ENCODE results near the gene ADAMTSL3.
"Not testable (repeated sequence)": the region's sequence is repeated elsewhere in the genome, so short reads cannot be mapped to it uniquely, and the experiment has no call there.

The ADAMTSL3 gene

DNA sequence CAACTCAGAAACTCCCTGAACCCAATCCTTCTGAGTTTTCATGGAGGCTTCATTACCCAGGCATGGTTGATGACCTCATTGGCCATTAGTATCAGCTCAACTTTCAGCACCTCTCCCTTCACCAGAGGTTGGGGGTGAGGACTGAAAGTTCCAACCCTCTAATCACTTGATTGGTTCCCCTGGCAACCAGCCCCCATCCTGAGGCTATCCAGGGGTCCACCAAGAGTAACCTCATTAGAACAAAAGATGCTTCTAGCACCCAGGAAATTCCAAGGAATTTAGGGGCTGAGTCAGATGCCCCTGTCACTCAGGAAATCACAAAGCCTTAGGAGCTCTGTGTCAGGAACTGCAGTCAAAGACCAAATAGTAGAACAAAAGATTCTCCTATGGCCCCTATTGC is 43.8 kb downstream of the ADAMTSL3 start:
- DNase-seq (ENCODE audit: low read depth) = no peak

GRCh38 chr15:83698294-83698693 is 44.4 kb downstream of the ADAMTSL3 start:
- DNase-seq (ENCODE audit: low read depth) = no peak

DNA sequence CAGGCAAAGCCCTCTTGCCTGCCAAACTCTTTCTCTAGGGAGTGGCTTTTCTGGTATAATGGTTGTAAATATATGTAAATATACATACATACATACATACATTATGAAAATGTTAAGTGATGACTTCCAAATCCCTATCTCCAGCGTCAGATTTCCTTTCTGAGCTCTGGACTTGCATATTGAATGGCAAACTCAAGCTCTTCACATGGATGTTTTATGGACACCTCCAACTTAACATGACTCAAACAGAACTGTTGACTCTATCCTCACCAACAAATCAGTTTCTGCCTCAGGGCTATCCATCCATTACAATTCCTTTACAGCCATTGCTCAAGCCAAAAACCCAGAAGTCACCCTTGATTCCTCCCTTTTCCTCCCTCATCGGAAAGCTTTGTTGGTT is 45.1 kb downstream of the ADAMTSL3 start:
- no peak for DNase-seq (ENCODE audit: low read depth)

DNA sequence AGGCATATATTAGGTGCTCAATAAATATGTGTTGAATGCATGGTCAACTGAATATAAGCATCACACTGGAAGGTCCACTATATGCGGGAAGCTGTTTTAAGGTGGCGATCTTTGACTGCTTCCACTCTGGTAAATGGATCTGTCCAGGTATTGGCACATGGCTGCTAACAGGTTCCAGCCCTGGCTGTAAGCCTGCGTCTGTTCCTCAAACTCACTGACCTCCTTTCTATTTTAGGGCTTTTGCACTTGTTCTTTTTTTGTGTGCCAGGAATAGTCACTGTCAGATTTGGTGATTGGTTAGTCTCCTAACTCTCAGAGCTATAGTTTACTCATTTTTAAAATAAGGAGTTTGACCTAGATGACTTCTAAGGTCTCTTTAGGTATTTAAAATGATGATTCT is 46.2 kb downstream of the ADAMTSL3 start:
- no peak for DNase-seq (ENCODE audit: low read depth)

DNA sequence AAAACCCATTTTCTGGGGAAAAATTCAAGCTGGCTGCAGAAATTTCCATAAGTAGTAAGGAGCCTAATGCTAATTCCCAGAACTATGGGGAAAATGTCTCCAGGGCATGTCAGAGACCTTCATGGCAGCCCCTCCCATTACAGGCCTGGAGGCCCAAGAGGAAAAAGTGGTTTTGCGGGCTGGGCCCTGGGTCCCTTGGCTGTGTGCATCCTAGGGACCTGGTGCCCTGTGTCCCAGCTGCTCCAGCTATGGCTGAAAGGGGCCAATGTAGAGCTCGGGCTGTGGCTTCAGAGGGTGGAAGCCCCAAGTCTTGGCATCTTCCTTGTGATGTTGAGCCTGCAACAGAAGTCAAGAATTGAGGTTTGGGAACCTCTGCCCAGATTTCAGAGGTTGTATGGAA is 48.4 kb downstream of the ADAMTSL3 start:
- not testable (repeated sequence) for DNase-seq (ENCODE audit: low read depth)

DNA sequence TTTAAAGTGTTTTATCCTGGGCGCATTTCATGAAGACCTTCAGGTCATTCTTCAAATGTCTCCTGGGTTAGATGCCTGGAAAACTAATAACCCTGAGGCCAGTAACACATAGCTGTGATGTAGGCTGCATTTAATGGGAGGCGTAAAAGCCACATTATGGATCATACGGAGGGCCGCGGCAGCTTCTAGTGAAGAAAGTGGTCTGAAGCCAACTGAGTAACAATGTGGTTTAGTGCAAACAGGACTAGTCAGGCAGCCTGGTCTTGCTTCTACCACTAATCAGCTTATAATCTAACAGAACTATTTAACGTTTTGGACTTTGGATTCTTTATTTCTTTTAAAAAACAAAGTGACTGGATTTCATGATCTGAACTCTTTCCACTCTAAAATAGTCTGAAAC is 54.4 kb downstream of the ADAMTSL3 start:
- DNase-seq (ENCODE audit: low read depth) = no peak

DNA sequence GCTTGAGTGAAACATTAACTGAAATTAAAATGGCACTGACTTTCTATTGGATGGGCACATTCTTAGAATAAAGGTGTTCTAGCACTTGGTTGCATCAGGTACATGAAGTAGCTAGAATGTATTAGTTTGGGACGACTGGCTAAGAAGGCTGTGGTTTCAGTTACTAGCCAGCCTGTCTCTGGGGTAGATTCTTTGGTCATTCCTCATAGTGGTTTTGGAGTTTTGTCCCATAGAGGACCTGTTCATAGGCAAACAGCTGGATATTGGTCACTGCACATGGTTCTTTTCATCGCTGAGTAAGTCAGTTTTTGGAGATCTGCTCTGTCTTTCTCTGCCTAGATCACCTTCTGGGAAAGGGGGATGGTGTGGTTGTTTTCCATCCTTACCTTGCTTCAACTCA is 55.3 kb downstream of the ADAMTSL3 start:
- no peak for DNase-seq (ENCODE audit: low read depth)

DNA sequence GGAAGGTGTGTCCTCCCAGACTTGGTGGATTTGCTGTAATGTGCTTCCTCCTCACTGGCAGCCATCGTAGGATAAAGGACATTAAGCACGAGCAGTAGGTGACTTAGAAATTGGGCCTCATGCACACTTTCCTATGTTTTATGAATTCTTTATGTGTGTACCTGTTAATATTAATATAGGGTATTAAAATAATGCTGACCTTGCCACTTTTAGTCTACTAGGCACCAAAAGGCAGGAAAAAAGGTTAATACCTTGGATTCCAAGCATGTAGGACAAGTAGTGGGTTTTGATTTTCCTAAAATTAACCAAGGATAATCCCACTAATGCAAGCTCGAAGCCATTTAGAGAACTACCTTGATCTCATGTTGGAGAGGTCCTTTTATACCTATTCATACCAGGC is 55.9 kb downstream of the ADAMTSL3 start:
- no peak for DNase-seq (ENCODE audit: low read depth)

DNA sequence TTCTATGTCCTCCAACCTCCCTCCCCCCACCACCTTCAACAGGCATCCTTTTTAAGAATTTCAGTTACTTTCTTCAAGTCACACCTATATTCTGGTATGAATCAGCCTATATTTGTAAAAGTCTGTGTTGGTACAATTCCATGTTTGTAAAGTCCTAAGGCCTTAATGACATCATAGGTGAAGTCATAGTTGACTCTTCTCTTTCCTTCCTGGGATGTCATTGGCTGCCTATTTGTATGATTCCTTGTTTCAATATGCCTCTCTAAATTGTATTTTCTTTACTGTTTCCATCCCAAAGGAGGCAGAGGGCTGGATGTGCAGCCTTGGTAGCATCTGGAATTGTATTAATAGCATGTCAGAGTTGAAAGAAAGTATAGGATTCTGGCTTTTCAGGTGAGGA is 56.5 kb downstream of the ADAMTSL3 start:
- DNase-seq (ENCODE audit: low read depth) = no peak

- no peak for DNase-seq (ENCODE audit: low read depth)
These were observed 57.3 kb downstream of the ADAMTSL3 start for GRCh38 chr15:83711236-83711635.

DNA sequence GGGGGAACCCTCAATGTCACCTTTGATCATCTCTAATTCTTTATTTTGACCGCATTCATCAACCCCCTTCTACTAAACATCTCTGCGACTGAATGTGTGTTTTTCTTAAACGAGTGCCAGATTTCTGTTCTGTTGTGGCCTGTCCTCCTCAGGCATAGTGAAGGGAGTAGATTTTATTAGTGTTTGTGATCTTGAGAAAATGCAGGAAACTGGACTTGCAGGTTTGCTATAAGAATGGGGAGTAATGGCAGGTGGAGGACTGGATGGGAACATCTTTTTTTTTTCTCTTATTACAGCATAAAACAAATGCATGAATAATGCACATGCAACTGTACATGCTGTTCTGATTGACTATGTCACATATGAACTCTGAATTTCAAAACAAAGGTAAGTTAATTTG is 59.3 kb downstream of the ADAMTSL3 start:
- DNase-seq (ENCODE audit: low read depth) = no peak

- DNase-seq (ENCODE audit: low read depth) = no peak
These were observed 61.2 kb downstream of the ADAMTSL3 start for GRCh38 chr15:83714939-83715628.

DNA sequence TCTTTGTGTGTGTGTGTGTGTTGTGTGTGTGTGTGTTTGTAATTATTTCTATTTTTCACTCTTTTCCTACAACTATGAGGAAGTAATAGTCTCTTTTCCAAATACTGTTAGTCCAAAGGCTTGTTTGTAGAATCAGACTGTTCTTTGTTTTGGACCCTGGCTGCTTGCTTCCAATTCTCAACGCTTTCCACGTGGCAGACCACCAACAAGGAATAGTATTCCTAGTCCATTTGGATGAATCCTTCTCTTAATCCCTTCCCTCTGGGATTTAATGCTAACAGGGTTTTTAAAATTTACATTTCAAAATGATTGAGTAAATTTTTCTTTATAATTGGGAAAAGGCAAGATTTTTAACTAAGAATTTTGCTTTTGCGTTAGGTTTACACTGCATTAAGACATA is 62.7 kb downstream of the ADAMTSL3 start:
- DNase-seq (ENCODE audit: low read depth) = no peak

DNA sequence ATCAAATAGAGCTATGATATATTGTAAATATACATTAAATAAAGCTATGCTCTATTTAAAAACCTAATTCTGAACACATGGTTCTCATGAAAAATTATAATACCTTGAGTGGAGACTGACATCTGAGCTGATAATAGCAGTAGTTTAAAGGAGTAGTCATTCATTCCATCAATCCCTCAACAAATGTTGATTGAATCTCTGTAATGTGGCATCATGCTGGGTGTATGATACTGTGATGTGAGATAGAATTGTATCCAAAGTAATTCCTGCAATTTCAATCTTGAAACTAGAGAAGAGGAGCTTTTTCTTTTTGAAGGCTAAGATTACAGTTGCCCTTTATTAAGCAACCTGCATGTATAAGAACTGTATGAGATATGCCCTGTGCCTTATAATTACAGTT is 63.1 kb downstream of the ADAMTSL3 start:
- DNase-seq (ENCODE audit: low read depth) = no peak

- no peak for DNase-seq (ENCODE audit: low read depth)
These were observed 66.5 kb downstream of the ADAMTSL3 start for GRCh38 chr15:83720468-83720867.

- DNase-seq (ENCODE audit: low read depth) = no peak
These were observed 67.1 kb downstream of the ADAMTSL3 start for GRCh38 chr15:83721031-83721430.

DNA sequence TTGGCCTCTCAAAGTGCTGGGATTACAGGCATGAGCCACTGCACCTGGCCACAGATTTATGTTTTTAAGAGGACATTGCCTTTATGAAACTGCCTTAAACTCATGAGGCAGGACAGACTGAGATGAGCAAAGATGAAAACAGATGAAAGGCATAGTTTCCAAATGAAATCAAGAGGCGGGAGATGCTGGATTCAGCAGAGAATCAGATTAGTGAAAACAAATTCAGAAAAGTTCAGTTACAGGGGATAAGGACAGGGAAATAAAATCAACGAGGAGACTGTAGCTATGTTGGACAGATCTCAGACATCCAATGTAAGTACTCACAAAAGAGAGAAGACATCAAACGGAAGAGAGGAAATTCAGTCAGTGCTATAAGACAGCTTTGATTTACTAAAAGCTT is 68.1 kb downstream of the ADAMTSL3 start:
- DNase-seq (ENCODE audit: low read depth) = no peak

GRCh38 chr15:83723216-83723615 is 69.3 kb downstream of the ADAMTSL3 start:
- DNase-seq (ENCODE audit: low read depth) = no peak

GRCh38 chr15:83732196-83732595 is 78.3 kb downstream of the ADAMTSL3 start:
- DNase-seq (ENCODE audit: low read depth) = no peak

DNA sequence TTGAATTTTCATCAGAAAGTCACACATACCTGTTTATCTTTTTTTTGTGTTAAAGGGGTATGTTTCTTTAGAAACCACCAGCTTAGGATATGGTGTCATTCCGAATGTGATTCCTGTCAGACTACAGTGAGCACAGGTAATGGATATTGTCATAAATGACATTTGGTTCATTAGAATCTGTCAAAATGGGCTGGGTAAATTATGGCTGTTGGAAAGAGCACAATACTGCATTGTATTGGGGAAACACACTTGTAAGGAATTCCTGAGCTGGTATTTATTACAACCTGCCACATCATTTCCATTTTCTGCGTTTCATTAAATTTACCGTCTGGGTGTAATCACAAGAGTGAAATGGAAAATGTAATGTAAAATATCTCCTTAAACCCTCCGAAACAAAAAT is 78.8 kb downstream of the ADAMTSL3 start:
- DNase-seq (ENCODE audit: low read depth) = no peak

- no peak for DNase-seq (ENCODE audit: low read depth)
These were observed 79.3 kb downstream of the ADAMTSL3 start for GRCh38 chr15:83733206-83733605.

DNA sequence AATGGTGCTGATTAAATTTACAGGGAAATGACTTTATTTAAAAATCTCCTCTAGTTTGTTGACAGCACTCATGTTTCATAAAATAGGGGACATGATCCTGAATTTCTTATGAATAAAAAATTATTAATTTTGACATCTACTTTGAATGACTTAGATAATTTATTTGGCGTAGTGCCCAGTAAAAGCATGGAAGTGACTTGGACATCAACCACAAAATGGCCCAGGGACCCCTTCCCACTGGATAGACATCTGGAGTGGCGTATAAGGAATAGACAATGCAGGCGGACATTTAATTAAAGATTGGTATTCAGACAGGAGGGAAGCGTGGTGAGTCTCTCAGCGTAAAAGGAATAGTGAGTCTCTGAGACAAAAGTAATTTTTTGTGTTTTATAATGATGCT is 79.8 kb downstream of the ADAMTSL3 start:
- DNase-seq (ENCODE audit: low read depth) = no peak

GRCh38 chr15:83734487-83734886 is 80.6 kb downstream of the ADAMTSL3 start:
- no peak for DNase-seq (ENCODE audit: low read depth)

DNA sequence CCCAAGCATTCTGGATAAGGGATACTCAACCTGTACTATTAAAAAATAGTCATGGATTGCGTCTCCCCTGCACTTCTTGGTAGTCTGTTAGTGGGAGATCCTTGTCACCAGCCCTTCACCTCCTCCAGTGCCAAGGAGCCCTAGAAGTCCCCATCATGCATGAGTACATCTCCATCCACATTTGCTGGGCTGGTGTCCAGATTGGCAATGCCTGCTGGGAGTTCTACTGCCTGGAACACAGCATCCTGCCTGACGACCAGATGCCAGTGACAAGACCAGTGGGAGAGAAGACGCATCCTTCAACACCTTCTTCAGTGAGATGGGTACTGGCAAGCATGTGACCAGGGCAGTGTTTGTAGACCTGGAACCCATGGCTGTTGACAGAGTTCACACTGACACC is 85.7 kb downstream of the ADAMTSL3 start:
- no peak for DNase-seq (ENCODE audit: low read depth)

- no peak for DNase-seq (ENCODE audit: low read depth)
These were observed 91.8 kb downstream of the ADAMTSL3 start for GRCh38 chr15:83745771-83746170.

Measured in stimulated activated CD8-positive, alpha-beta memory T cell treated with anti-CD3 and anti-CD28 coated beads, Interleukin-15, amount 100 ng/mL, for 1 hour (primary cell).